AG04449 (cell line): ENCODE results near the gene POLE2.
"Not testable (repeated sequence)": the region's sequence is repeated elsewhere in the genome, so short reads cannot be mapped to it uniquely, and the experiment has no call there.

Source experiments
- CTCF ChIA-PET: fragments of 350-600 bp; formaldehyde crosslinking; extraction: SDS; loops from one replicate; lab custom pipeline; 2021; ENCODE audit warnings: antibody characterized with exemption; lab: Yijun Ruan, JAX
- POLR2A ChIA-PET: fragments of 400-600, 350-600 bp; formaldehyde crosslinking; extraction: SDS; loops from one replicate; lab custom pipeline; 2020; ENCODE audit warnings: antibody characterized with exemption, inconsistent platforms; lab: Yijun Ruan, JAX
- DNase-seq: peaks from one replicate; pipeline ENCODE4 v3.0.0-alpha.2; 2010; ENCODE audit warnings: low read depth, low spot score
- H3K4me3 ChIP-seq: 2 replicates; pipeline ENCODE4 v1.5.1; 2011; ENCODE audit warnings: low read depth, mild to moderate bottlenecking, control low read depth, low read length
- CTCF ChIP-seq: IDR thresholded peaks from one replicate; pipeline ENCODE4 v1.5.1; 2011; ENCODE audit warnings: mild to moderate bottlenecking, moderate library complexity, low read length, control low read depth, inconsistent platforms; ENCODE audit not compliant: insufficient read depth; ENCODE audit errors: missing control alignments

POLE2 gene

GRCh38 chr14:49659526-49660455, 28.2 kb downstream of the POLE2 start:
- TF ChIP-seq CTCF, result no peak
- H3K4me3 ChIP-seq, result no peak overlapping the region
- ChIA-PET CTCF (no interaction called here), POLR2A (no interaction called here)
- no peak for DNase-seq

GRCh38 chr14:49657500-49657899, 30.5 kb downstream of the POLE2 start:
- H3K4me3 ChIP-seq, DNase-seq, CTCF ChIA-PET, POLR2A ChIA-PET: not testable (repeated sequence)

- CTCF ChIA-PET, result interaction anchor here (2.0 kb wide), 1 partner anchor 21 kb away, joined by 5 read pairs; no protein-coding TSS in a partner anchor
- POLR2A ChIA-PET, result no interaction called here
- no peak overlapping the region for H3K4me3 ChIP-seq
- no peak for TF ChIP-seq CTCF
- DNase-seq, result no peak
Measured at GRCh38 chr14:49654511-49654910, 33.5 kb downstream of the POLE2 start.

GRCh38 chr14:49653508-49653907, 34.5 kb downstream of the POLE2 start:
- TF ChIP-seq CTCF, result no peak
- ChIA-PET CTCF (no interaction called here), POLR2A (no interaction called here)
- no peak for DNase-seq
- H3K4me3 ChIP-seq, result no peak overlapping the region

- no peak for TF ChIP-seq CTCF
- no peak for DNase-seq
- ChIA-PET CTCF (interaction anchor here (1.6 kb wide), 1 partner anchor 9 kb away, joined by 3 read pairs; no protein-coding TSS in a partner anchor), POLR2A (no interaction called here)
- H3K4me3 ChIP-seq, result no peak overlapping the region
Measured at GRCh38 chr14:49642163-49642562, 45.9 kb downstream of the POLE2 start.

GRCh38 chr14:49641697-49642129, 46.3 kb downstream of the POLE2 start:
- H3K4me3 ChIP-seq, result no peak overlapping the region
- no peak for TF ChIP-seq CTCF
- no peak for DNase-seq
- POLR2A ChIA-PET, result no interaction called here
- CTCF ChIA-PET, result interaction anchor here (1.6 kb wide), 1 partner anchor 9 kb away, joined by 3 read pairs; no protein-coding TSS in a partner anchor
